Ishikawa (cell line): Measurements from ENCODE around the gene MALRD1.

ENCODE experiments used
- EP300 ChIP-seq: IDR thresholded peaks from 2 replicates; pipeline ENCODE4 v1.6.1; 2012; ENCODE audit warnings: borderline replicate concordance
- REST ChIP-seq: IDR thresholded peaks from 2 replicates; pipeline ENCODE4 v1.6.1; 2012; ENCODE audit warnings: low read depth, mild to moderate bottlenecking
- TCF12 ChIP-seq: IDR thresholded peaks from 2 replicates; pipeline ENCODE4 v1.6.1; 2012; ENCODE audit warnings: low read depth
- TF ChIP-seq, protein P1 (sequence below): IDR thresholded peaks from 2 replicates; pipeline ENCODE4 v1.6.1; 2012

DNA sequence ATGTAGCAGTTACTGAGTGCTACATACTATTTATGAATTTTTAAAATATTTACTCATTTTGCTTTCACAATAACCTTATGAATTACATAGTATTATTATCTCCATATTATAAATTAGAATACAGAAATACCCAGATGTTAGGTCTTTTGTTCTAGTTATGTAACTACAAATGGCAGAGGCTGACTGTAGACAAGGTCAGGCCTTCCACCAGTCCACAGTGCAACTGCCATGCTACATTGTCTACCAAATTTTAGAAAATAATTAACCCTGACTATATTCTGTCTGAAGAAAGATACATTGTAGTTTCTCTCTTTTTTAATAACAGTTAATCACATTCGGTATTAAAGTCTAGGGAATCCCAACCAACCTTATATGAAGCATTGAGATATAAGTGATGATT, 280.9 kb downstream of the MALRD1 start:
- TF ChIP-seq, protein P1, sequence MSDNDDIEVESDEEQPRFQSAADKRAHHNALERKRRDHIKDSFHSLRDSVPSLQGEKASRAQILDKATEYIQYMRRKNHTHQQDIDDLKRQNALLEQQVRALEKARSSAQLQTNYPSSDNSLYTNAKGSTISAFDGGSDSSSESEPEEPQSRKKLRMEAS: no peak
- TF ChIP-seq TCF12: no peak
- no peak for TF ChIP-seq EP300
- TF ChIP-seq REST: no peak
